Chondrocyte (in vitro differentiated cells): ENCODE data around the gene CD1E. TPM values are rescaled to one million over a fixed set of nuclear protein-coding genes. Genes with fewer than 3 reads are reported as not detected.
"Not testable (repeated sequence)": the region's sequence is repeated elsewhere in the genome, so short reads cannot be mapped to it uniquely, and the experiment has no call there.

Experiments
- DNase-seq: peaks from one replicate; pipeline ENCODE4 v3.0.0; 2021; ENCODE audit warnings: mixed read lengths, low spot score
- H3K27ac Mint-ChIP-seq: one replicate; pipeline ENCODE4 v1.8.0; 2021; ENCODE audit warnings: mild to moderate bottlenecking, moderate library complexity, mixed read lengths; ENCODE audit not compliant: unreplicated experiment
- H3K27me3 Mint-ChIP-seq: 2 replicates; pipeline ENCODE4 v1.8.0; 2021; ENCODE audit warnings: low read depth, mixed read lengths
- H3K36me3 Mint-ChIP-seq: 2 replicates; pipeline ENCODE4 v1.8.0; 2021; ENCODE audit warnings: low read depth, mixed read lengths
- H3K4me1 Mint-ChIP-seq: 2 replicates; pipeline ENCODE4 v1.8.0; 2021; ENCODE audit warnings: low read depth, mild to moderate bottlenecking, mixed read lengths
- H3K4me3 Mint-ChIP-seq: one replicate; pipeline ENCODE4 v1.8.0; 2021; ENCODE audit warnings: mild to moderate bottlenecking, moderate library complexity, mixed read lengths; ENCODE audit not compliant: unreplicated experiment
- H3K9me3 Mint-ChIP-seq: 2 replicates; pipeline ENCODE4 v1.8.0; 2021; ENCODE audit warnings: low read depth, mixed read lengths
- CTCF ChIP-seq: fragments of 200-600 bp; sonication (generic); IDR thresholded peaks from 2 replicates; pipeline ENCODE4 v1.5.0; 2021; ENCODE audit warnings: antibody characterized with exemption, mild to moderate bottlenecking, moderate library complexity
- total RNA-seq: library from RNA; stranded (reverse); gene quantifications from 3 replicates; pipeline ENCODE4 v1.2.1, GENCODE V29; 2021

CD1E gene
- total RNA-seq, 1 donor from 2014 or later = not detected

DNA sequence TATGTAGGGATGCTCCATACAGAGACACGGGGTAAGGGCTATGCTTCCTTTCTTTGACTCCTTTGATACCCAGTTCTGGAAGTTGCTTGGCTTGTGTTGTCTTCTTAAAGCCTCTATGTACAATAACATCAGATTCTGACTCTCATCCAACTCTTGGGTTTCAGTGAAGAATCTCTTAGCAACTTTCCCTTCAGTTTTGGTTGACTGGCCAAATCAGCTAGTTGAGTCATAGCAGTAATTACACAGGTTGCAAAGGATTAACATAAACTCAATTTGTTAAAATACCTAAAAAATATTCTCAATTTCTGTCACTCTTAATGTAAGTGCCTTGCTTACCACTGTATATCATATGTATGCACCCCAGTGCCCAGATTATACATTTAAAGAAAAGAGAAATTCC is 9.2 kb downstream of the CD1E start:
- Mint-ChIP-seq H3K4me1 (no peaks in the 10 kb centered on the region), H3K36me3 (no peaks in the 10 kb centered on the region), H3K4me3 (no peak overlapping the region), H3K27ac (no peak overlapping the region), H3K9me3 (peaks cover 5% of the 10 kb centered on the region), H3K27me3 (no peaks in the 10 kb centered on the region)
- DNase-seq = no peak
- no peak for TF ChIP-seq CTCF

GRCh38 chr1:158366783-158367182 is 13.1 kb downstream of the CD1E start:
- Mint-ChIP-seq H3K27me3 (no peaks in the 10 kb centered on the region), H3K27ac (no peak overlapping the region), H3K36me3 (no peaks in the 10 kb centered on the region), H3K9me3 (peaks cover 8% of the 10 kb centered on the region), H3K4me1 (no peaks in the 10 kb centered on the region), H3K4me3 (no peak overlapping the region)
- DNase-seq = no peak
- TF ChIP-seq CTCF = no peak

GRCh38 chr1:158371188-158371953 is 17.7 kb downstream of the CD1E start:
- peaks cover 18% of the 10 kb centered on the region for H3K9me3 Mint-ChIP-seq
- H3K4me3 Mint-ChIP-seq = no peak overlapping the region
- H3K4me1 Mint-ChIP-seq = no peaks in the 10 kb centered on the region
- H3K36me3 Mint-ChIP-seq = no peaks in the 10 kb centered on the region
- no peak for DNase-seq
- no peak overlapping the region for H3K27ac Mint-ChIP-seq
- no peaks in the 10 kb centered on the region for H3K27me3 Mint-ChIP-seq
- no peak for TF ChIP-seq CTCF

DNA sequence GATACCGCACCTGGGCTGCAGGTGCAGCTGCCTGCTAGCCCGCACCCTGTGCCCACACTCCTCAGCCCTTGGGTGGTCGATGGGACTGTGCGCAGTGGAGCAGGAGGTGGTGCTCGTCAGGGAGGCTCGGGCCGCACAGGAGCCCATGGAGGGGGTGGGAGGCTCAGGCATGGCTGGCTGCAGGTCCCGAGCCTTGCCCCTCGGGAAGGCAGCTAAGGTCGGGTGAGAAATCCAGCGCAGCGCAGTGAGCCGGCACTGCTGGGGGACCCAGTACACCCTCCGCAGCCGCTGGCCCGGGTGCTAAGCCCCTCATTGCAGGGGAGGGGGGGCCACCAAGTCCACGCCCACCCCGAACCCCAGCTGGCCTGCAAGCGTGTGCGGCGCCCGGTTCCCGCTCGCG is 20.4 kb downstream of the CD1E start:
- peaks cover 15% of the 10 kb centered on the region for H3K9me3 Mint-ChIP-seq
- H3K27ac Mint-ChIP-seq, H3K4me3 Mint-ChIP-seq: not testable (repeated sequence)

DNA sequence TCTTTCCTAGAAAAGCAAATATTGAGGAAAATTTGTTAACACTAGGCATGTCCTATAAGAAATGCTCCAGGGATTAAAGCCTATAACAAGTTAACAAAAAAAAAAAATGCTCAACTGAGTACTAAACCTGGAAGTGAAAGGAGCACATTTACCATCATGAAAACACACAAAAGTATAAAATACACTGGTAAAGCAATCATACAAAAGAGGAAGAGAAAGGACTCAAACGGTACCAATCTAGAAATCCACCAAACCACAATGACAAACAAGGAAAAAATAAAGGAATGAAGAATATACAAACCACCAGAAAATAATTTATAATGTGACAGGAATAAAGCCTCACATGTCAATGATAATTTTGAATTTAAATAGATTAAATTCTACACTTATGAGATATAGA is 21.2 kb downstream of the CD1E start:
- no peaks in the 10 kb centered on the region for H3K36me3 Mint-ChIP-seq
- H3K27me3 Mint-ChIP-seq = peaks cover 4% of the 10 kb centered on the region
- DNase-seq = no peak
- no peak overlapping the region for H3K4me3 Mint-ChIP-seq
- no peaks in the 10 kb centered on the region for H3K4me1 Mint-ChIP-seq
- no peak for TF ChIP-seq CTCF
- no peak overlapping the region for H3K27ac Mint-ChIP-seq
- H3K9me3 Mint-ChIP-seq = peaks cover 15% of the 10 kb centered on the region

More for the DNA sequence above, 20.4 kb downstream of the CD1E start:
- not testable (repeated sequence) for H3K27me3 Mint-ChIP-seq, DNase-seq, H3K36me3 Mint-ChIP-seq, H3K4me1 Mint-ChIP-seq

- no peak for DNase-seq
- Mint-ChIP-seq H3K4me1 (no peaks in the 10 kb centered on the region), H3K9me3 (no peaks in the 10 kb centered on the region), H3K36me3 (no peaks in the 10 kb centered on the region), H3K4me3 (no peak overlapping the region), H3K27me3 (peaks cover under 1% of the 10 kb centered on the region), H3K27ac (no peak overlapping the region)
- TF ChIP-seq CTCF = no peak
These were observed 36.6 kb downstream of the CD1E start for GRCh38 chr1:158390331-158390730.
